ENCODE measurements around the gene UBE2E1.
"Not testable (repeated sequence)": the region's sequence is repeated elsewhere in the genome, so short reads cannot be mapped to it uniquely, and the experiment has no call there.

Gene UBE2E1

GRCh38 chr3:23918331-23918730 lies 112.6 kb downstream of the UBE2E1 start:
- not testable (repeated sequence) for DNase-seq (ENCODE audit: low spot score)

- DNase-seq (ENCODE audit: low spot score) = no peak
These were observed 113.9 kb downstream of the UBE2E1 start for GRCh38 chr3:23919628-23920027.

GRCh38 chr3:23920151-23920655 lies 114.4 kb downstream of the UBE2E1 start:
- DNase-seq (ENCODE audit: low spot score) = no peak

- DNase-seq (ENCODE audit: low spot score) = no peak
These were observed 115.3 kb downstream of the UBE2E1 start for GRCh38 chr3:23921052-23921511.

- DNase-seq (ENCODE audit: low spot score) = no peak
These were observed 118.0 kb downstream of the UBE2E1 start for GRCh38 chr3:23923786-23924185.

GRCh38 chr3:23926246-23926645 lies 120.5 kb downstream of the UBE2E1 start:
- no peak for DNase-seq (ENCODE audit: low spot score)

- DNase-seq (ENCODE audit: low spot score) = no peak
These were observed 121.0 kb downstream of the UBE2E1 start for GRCh38 chr3:23926736-23927135.

- DNase-seq (ENCODE audit: low spot score) = no peak
These were observed 122.8 kb downstream of the UBE2E1 start for GRCh38 chr3:23928524-23928923.

GRCh38 chr3:23931597-23931996 lies 125.8 kb downstream of the UBE2E1 start:
- no peak for DNase-seq (ENCODE audit: low spot score)

- no peak for DNase-seq (ENCODE audit: low spot score)
These were observed 126.8 kb downstream of the UBE2E1 start for GRCh38 chr3:23932571-23932970.

GRCh38 chr3:23934253-23934652 lies 128.5 kb downstream of the UBE2E1 start:
- no peak for DNase-seq (ENCODE audit: low spot score)

GRCh38 chr3:23937296-23937695 lies 131.5 kb downstream of the UBE2E1 start:
- DNase-seq (ENCODE audit: low spot score) = no peak

GRCh38 chr3:23938688-23939087 lies 132.9 kb downstream of the UBE2E1 start:
- DNase-seq (ENCODE audit: low spot score) = no peak

- DNase-seq (ENCODE audit: low spot score) = no peak
These were observed 135.0 kb downstream of the UBE2E1 start for GRCh38 chr3:23940775-23941174.

Data from kidney capillary endothelial cell (primary cell).